A549 (cell line): ENCODE measurements around the gene PCBP3. TPM values are rescaled to one million over a fixed set of nuclear protein-coding genes. Genes with fewer than 3 reads are reported as not detected.
A peak's percentile ranks its signal among the peaks of the same experiment; 100 is the strongest.

ENCODE experiments used
- ATAC-seq, 2 experiments: fragments of 200-7000 bp in 1 of 2; fragments of >200 bp in 1 of 2; cut with Nextera tagmentation in 1 of 2; cut with Tn5 transposase in 1 of 2; 3 replicates each; pipeline versions ENCODE4 v1.8.0 to v1.9.1; 2018 to 2020; ENCODE audit warnings: mild to moderate bottlenecking in 1 of 2, moderate library complexity in 1 of 2
- CTCF ChIA-PET: fragments of 300-600 bp; sonication (Branson Sonifier 250); formaldehyde crosslinking; extraction: SDS; loops from one replicate; lab custom pipeline; 2021; ENCODE audit warnings: antibody characterized with exemption, inconsistent platforms; lab: Yijun Ruan, JAX
- POLR2A ChIA-PET: fragments of 350-600 bp; formaldehyde crosslinking; extraction: SDS; loops from one replicate; lab custom pipeline; 2021; ENCODE audit warnings: antibody characterized with exemption, inconsistent platforms; lab: Yijun Ruan, JAX
- DNase-seq, 2 experiments: peaks; one replicate each; pipeline versions ENCODE4 v3.0.0 to v3.0.0-alpha.2; 2011 to 2016; ENCODE audit warnings: low read depth in 1 of 2, low spot score in 1 of 2
- FAIRE-seq: peaks from 2 replicates; lab custom pipeline; 2011; peaks lifted over from hg19 to GRCh38; lab: Jason Lieb, UNC
- H3K27ac ChIP-seq, 2 experiments: fragments of >200 bp; sonication (Bioruptor Twin); formaldehyde crosslinking; 3 replicates each; pipeline ENCODE4 v1.5.1; 2016 to 2017
- H3K4me1 ChIP-seq: fragments of >200 bp; sonication (Bioruptor Twin); formaldehyde crosslinking; 3 replicates; pipeline ENCODE4 v1.6.1; 2016
- H3K4me2 ChIP-seq: fragments of >200 bp; sonication (Bioruptor Twin); formaldehyde crosslinking; 3 replicates; pipeline ENCODE4 v1.6.1; 2016
- H3K4me3 ChIP-seq: fragments of >200 bp; sonication (Bioruptor Twin); formaldehyde crosslinking; 3 replicates; pipeline ENCODE4 v1.5.1; 2016
- H3K9me3 ChIP-seq: fragments of >200 bp; sonication (Bioruptor Twin); formaldehyde crosslinking; 3 replicates; pipeline ENCODE4 v1.6.1; 2016
- BCL3 ChIP-seq: fragments of >200 bp; sonication (Bioruptor Twin); formaldehyde crosslinking; IDR thresholded peaks from 3 replicates; pipeline ENCODE4 v1.6.1; 2016
- CBX2 ChIP-seq: fragments of 200-600 bp; sonication (generic); IDR thresholded peaks from 2 replicates; pipeline ENCODE4 v1.6.1; 2016; ENCODE audit warnings: low read depth, mild to moderate bottlenecking, borderline replicate concordance
- CBX8 ChIP-seq: fragments of 200-600 bp; sonication (generic); IDR thresholded peaks from 2 replicates; pipeline ENCODE4 v1.6.1; 2016
- CEBPB ChIP-seq, 2 experiments: fragments of >200 bp in 1 of 2; sonication (Bioruptor Twin) in 1 of 2; formaldehyde crosslinking in 1 of 2; IDR thresholded peaks; 2 replicates each; pipeline ENCODE4 v1.6.1; 2012 to 2016
- E2F6 ChIP-seq: IDR thresholded peaks from 2 replicates; pipeline ENCODE4 v1.6.1; 2012; ENCODE audit warnings: low read depth, borderline replicate concordance
- EHF ChIP-seq: fragments of 250-450 bp; sonication (Bioruptor Pico); IDR thresholded peaks from 2 replicates; pipeline ENCODE4 v1.5.0; 2020; ENCODE audit warnings: mild to moderate bottlenecking
- EHMT2 ChIP-seq: fragments of 200-600 bp; sonication (generic); IDR thresholded peaks from 2 replicates; pipeline ENCODE4 v1.6.1; 2016; ENCODE audit warnings: antibody characterized with exemption, low read depth, mild to moderate bottlenecking, moderate library complexity
- ESRRA ChIP-seq: fragments of 150-350 bp; IDR thresholded peaks from 2 replicates; pipeline ENCODE4 v1.6.1; 2014; ENCODE audit warnings: mild to moderate bottlenecking, low read length, borderline replicate concordance
- GATA3 ChIP-seq: IDR thresholded peaks from 2 replicates; pipeline ENCODE4 v1.6.1; 2012; ENCODE audit warnings: borderline replicate concordance
- KDM1A ChIP-seq: fragments of 200-600 bp; sonication (generic); IDR thresholded peaks from 2 replicates; pipeline ENCODE4 v1.6.1; 2016; ENCODE audit warnings: low read depth, mild to moderate bottlenecking
- MAFK ChIP-seq: fragments of 450-650 bp; IDR thresholded peaks from 2 replicates; pipeline ENCODE4 v1.6.1; 2014; ENCODE audit not compliant: partially characterized antibody
- MYC ChIP-seq: IDR thresholded peaks from 2 replicates; pipeline ENCODE4 v1.6.1; 2012; ENCODE audit warnings: mild to moderate bottlenecking, inconsistent platforms, low read length, improper control_type of control experiment, borderline replicate concordance
- NFE2L2 ChIP-seq: fragments of 150-350 bp; conservative IDR thresholded peaks from 2 replicates; pipeline ENCODE4 v1.6.1; 2014; ENCODE audit warnings: low read length
- PBX3 ChIP-seq: IDR thresholded peaks from 2 replicates; pipeline ENCODE4 v1.6.1; 2012
- PHF8 ChIP-seq: fragments of 200-600 bp; sonication (generic); IDR thresholded peaks from 2 replicates; pipeline ENCODE4 v1.6.1; 2016; ENCODE audit warnings: low read depth, mild to moderate bottlenecking, antibody characterized with exemption, moderate library complexity, borderline replicate concordance
- POLR2A ChIP-seq: IDR thresholded peaks from 2 replicates; pipeline ENCODE4 v1.6.1; 2012; ENCODE audit warnings: mild to moderate bottlenecking, low read length
- POLR2AphosphoS2 ChIP-seq: conservative IDR thresholded peaks from 2 replicates; pipeline ENCODE4 v1.6.1; 2012; ENCODE audit warnings: low read length, improper control_type of control experiment, inconsistent platforms
- RAD21 ChIP-seq, 2 experiments: fragments of >200 bp in 1 of 2; sonication (Bioruptor Twin) in 1 of 2; formaldehyde crosslinking in 1 of 2; IDR thresholded peaks in 1 of 2; conservative IDR thresholded peaks in 1 of 2; 2 replicates in 1 of 2; 3 replicates in 1 of 2; pipeline ENCODE4 v1.6.1; 2012 to 2018; ENCODE audit warnings: inconsistent platforms in 1 of 2
- SMC3 ChIP-seq: fragments of >200 bp; sonication (Bioruptor Twin); formaldehyde crosslinking; IDR thresholded peaks from 3 replicates; pipeline ENCODE4 v1.6.1; 2018; ENCODE audit warnings: inconsistent platforms
- TFCP2L1 ChIP-seq: fragments of 250-450 bp; sonication (Bioruptor Pico); IDR thresholded peaks from 2 replicates; pipeline ENCODE4 v1.5.0; 2021; ENCODE audit warnings: mild to moderate bottlenecking
- USF2 ChIP-seq: fragments of 450-650 bp; IDR thresholded peaks from 2 replicates; pipeline ENCODE4 v1.6.1; 2014; ENCODE audit warnings: antibody characterized with exemption
- ZC3H11A ChIP-seq: fragments of 450-650 bp; IDR thresholded peaks from 2 replicates; pipeline ENCODE4 v1.6.1; 2014; ENCODE audit warnings: antibody characterized with exemption, mild to moderate bottlenecking
- ZNF302 ChIP-seq: fragments of 250-450 bp; sonication (Bioruptor Pico); IDR thresholded peaks from 2 replicates; pipeline ENCODE4 v1.9.0; 2021; ENCODE audit warnings: inconsistent platforms, mild to moderate bottlenecking, moderate library complexity
- ZSCAN20 ChIP-seq: fragments of 250-450 bp; sonication (Bioruptor Pico); IDR thresholded peaks from 2 replicates; pipeline ENCODE4 v1.8.0; 2022; ENCODE audit warnings: mild to moderate bottlenecking, moderate library complexity
- WGBS: methylation state at CpG from one replicate; pipeline ENCODE4 v1.1.6; 2017; ENCODE audit errors: missing lambda C conversion rate; 5-methylcytosine and 5-hydroxymethylcytosine counted together
- polyA plus RNA-seq, 4 experiments: library from polyadenylated mRNA; depleted of rRNA in 3 of 4; stranded (reverse); fragments of >200 nt; fragmentation: RNase III in 1 of 4; extraction: RNeasy Plus Mini Kit Qiagen cat#74134 plus additional on column Dnase treatment in 1 of 4; gene quantifications; 2 replicates in 3 of 4; 3 replicates in 1 of 4; pipeline ENCODE4 v1.2.3, GENCODE V29; 2011 to 2017

PCBP3 gene
- polyA plus RNA-seq, 2 of the 4 experiments (the other 2 are of a cell fraction), result 0.30 to 0.34 TPM

GRCh38 chr21:45740491-45741357 lies 97.2 kb downstream of the PCBP3 start:
- no peaks in the 10 kb centered on the region for H3K9me3 ChIP-seq
- no peak overlapping the region for H3K27ac ChIP-seq
- POLR2A ChIA-PET, result interaction anchor here (0.6 kb wide), 1 partner anchor 95 kb away, joined by 8 read pairs; no protein-coding TSS in a partner anchor
- 40% methylated on average over 12 of the region's 14 CpGs for WGBS
- ATAC-seq (peak; percentile 44 to 59; a peak in 2 of 6 replicates), FAIRE-seq (no peak), DNase-seq (no peak)
- no peak overlapping the region for H3K4me2 ChIP-seq
- no peak overlapping the region for H3K4me3 ChIP-seq
- TF ChIP-seq USF2 (no peak), RAD21 (conservative IDR thresholded peaks at IDR 0.05 in 1 of 2, IDR thresholded peaks at IDR 0.05 in 1 of 2) (no peak), SMC3 (no peak), ZC3H11A (no peak), PHF8 (no peak), CBX2 (no peak), CEBPB (IDR thresholded peaks at IDR 0.05) (no peak), EHMT2 (no peak), EHF (CRISPR knock-in tag) (no peak), ESRRA (no peak), KDM1A (no peak), ZNF302 (CRISPR knock-in tag) (no peak), POLR2A (no peak), GATA3 (no peak)
- no peaks in the 10 kb centered on the region for H3K4me1 ChIP-seq
- CTCF ChIA-PET, result interaction anchor here (1.1 kb wide), 1 partner anchor 10 kb away, joined by 3 read pairs; no protein-coding TSS in a partner anchor

GRCh38 chr21:45741691-45742090 lies 98.2 kb downstream of the PCBP3 start:
- DNase-seq (no peak), FAIRE-seq (no peak), ATAC-seq (no peak)
- TF ChIP-seq BCL3 (no peak), E2F6 (no peak), CBX8 (no peak), GATA3 (no peak), ESRRA (no peak), PBX3 (no peak), MAFK (no peak), TFCP2L1 (CRISPR knock-in tag) (no peak), POLR2AphosphoS2 (no peak), USF2 (no peak), NFE2L2 (no peak), ZSCAN20 (CRISPR knock-in tag) (no peak), CBX2 (no peak), MYC (no peak)
- H3K4me2 ChIP-seq, result no peak overlapping the region
- CTCF ChIA-PET, result no interaction called here
- no peaks in the 10 kb centered on the region for H3K9me3 ChIP-seq
- no peaks in the 10 kb centered on the region for H3K4me1 ChIP-seq
- H3K27ac ChIP-seq, result no peak overlapping the region
- WGBS, result 53% methylated on average over 6 of the region's 6 CpGs
- POLR2A ChIA-PET, result no interaction called here
- no peak overlapping the region for H3K4me3 ChIP-seq
